ENCODE results near the gene BMP8A.

BMP8A gene

DNA sequence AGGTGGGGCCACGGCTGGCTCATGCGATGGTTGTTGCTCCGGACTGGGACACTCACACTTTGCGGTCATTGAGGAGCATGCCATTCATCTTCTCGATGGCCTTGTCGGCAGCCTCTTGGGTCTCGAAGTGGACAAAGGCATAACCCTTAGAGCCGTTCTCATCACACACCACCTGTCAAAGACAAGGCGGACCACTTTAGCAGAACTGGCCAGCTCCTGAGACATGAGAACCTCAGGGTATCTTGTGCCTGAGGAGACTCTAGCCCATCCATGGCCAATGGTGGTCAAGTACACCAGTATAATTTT lies 79.7 kb downstream of the BMP8A start:
- H3K9me3 ChIP-seq (ENCODE audit: insufficient read depth, low read length, severe bottlenecking) = no peaks in the 10 kb centered on the region
- TF ChIP-seq, protein P1, sequence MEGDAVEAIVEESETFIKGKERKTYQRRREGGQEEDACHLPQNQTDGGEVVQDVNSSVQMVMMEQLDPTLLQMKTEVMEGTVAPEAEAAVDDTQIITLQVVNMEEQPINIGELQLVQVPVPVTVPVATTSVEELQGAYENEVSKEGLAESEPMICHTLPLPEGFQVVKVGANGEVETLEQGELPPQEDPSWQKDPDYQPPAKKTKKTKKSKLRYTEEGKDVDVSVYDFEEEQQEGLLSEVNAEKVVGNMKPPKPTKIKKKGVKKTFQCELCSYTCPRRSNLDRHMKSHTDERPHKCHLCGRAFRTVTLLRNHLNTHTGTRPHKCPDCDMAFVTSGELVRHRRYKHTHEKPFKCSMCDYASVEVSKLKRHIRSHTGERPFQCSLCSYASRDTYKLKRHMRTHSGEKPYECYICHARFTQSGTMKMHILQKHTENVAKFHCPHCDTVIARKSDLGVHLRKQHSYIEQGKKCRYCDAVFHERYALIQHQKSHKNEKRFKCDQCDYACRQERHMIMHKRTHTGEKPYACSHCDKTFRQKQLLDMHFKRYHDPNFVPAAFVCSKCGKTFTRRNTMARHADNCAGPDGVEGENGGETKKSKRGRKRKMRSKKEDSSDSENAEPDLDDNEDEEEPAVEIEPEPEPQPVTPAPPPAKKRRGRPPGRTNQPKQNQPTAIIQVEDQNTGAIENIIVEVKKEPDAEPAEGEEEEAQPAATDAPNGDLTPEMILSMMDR (IDR thresholded peaks at IDR 0.05; ENCODE audit: borderline replicate concordance, extremely low read depth, low read length, poor library complexity, severe bottlenecking) = no peak
- no peak for TF ChIP-seq EZH2 (IDR thresholded peaks at IDR 0.05; ENCODE audit: borderline replicate concordance, low read depth, low read length, severe bottlenecking)

DNA sequence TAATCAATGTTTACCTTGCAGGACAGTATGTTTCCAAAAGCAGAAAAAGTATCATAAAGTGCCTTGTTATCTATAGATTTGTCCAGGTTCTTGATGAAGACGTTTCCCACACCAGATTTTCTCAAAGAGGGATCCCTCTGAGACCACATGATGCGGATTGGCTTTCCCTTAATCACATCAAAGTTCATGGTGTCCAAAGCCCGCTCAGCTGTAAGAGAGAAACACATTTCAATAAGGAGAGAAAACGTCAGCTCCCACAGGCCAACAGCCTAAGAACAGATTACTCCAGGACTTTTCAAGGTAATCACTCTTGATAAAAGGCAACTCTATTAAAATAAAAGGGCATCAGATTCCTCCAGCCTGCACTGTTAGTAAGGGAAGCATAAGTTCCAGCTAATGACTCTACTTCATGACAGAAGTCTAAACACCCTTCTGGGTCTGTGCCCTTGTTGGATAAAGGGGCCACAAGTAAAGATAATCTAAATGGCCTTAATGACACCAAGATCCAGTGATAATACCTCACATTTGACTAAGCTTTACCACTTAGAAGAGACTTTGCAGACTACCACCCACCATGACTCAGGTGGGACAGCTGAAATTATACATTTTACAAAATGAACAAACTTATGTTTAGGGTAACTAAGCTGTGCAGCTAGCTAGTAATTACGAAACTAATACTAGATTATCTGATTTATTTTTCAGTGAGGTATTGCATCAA lies 81.1 kb downstream of the BMP8A start:
- Histone ChIP-seq H3K4me1 (ENCODE audit: insufficient read depth, low read length) (peaks cover 49% of the 10 kb centered on the region), H3K27me3 (ENCODE audit: insufficient read depth, low read length, poor library complexity) (no peaks in the 10 kb centered on the region), H3K79me2 (ENCODE audit: insufficient read depth, low read length) (peaks cover 69% of the 10 kb centered on the region), H4K20me1 (ENCODE audit: insufficient read depth, low read length) (peaks cover 65% of the 10 kb centered on the region), H3K9ac (ENCODE audit: low read depth, low read length) (no peak overlapping the region; the same call in 1 of the 2 replicates), H3K4me2 (ENCODE audit: insufficient read depth, low read length) (peak overlapping the region; percentile 88; the same call in 1 of the 2 replicates), H2AFZ (ENCODE audit: low read depth, low read length) (no peak overlapping the region), H3K4me3 (ENCODE audit: low read depth in 1 of 2, low read length in 2 of 2) (peak overlapping the region in 1 of 2 experiments; percentile 79; a peak in 1 of 4 replicates), H3K27ac (ENCODE audit: low read length) (no peak overlapping the region), H3K36me3 (ENCODE audit: insufficient read depth, low read length) (peaks cover 80% of the 10 kb centered on the region), H3K9me3 (ENCODE audit: insufficient read depth, low read length, severe bottlenecking) (no peaks in the 10 kb centered on the region)
- TF ChIP-seq EZH2 (IDR thresholded peaks at IDR 0.05; ENCODE audit: borderline replicate concordance, low read depth, low read length, severe bottlenecking) = no peak
- TF ChIP-seq, protein P1 (IDR thresholded peaks at IDR 0.05; ENCODE audit: borderline replicate concordance, extremely low read depth, low read length, poor library complexity, severe bottlenecking) = no peak
- no peak for DNase-seq
- ATAC-seq (ENCODE audit: insufficient read depth, low read depth) = no peak

More for the DNA sequence above, 79.7 kb downstream of the BMP8A start:
- ATAC-seq (ENCODE audit: insufficient read depth, low read depth) (no peak), DNase-seq (no peak)
- Histone ChIP-seq H3K27me3 (ENCODE audit: insufficient read depth, low read length, poor library complexity) (no peaks in the 10 kb centered on the region), H3K9ac (ENCODE audit: low read depth, low read length) (no peak overlapping the region), H3K4me3 (ENCODE audit: low read depth in 1 of 2, low read length in 2 of 2) (no peak overlapping the region), H3K36me3 (ENCODE audit: insufficient read depth, low read length) (peaks cover 94% of the 10 kb centered on the region), H4K20me1 (ENCODE audit: insufficient read depth, low read length) (peaks cover 73% of the 10 kb centered on the region), H3K79me2 (ENCODE audit: insufficient read depth, low read length) (peaks cover 75% of the 10 kb centered on the region), H3K4me2 (ENCODE audit: insufficient read depth, low read length) (peak overlapping the region; percentile 88; the same call in 1 of the 2 replicates), H2AFZ (ENCODE audit: low read depth, low read length) (no peak overlapping the region), H3K4me1 (ENCODE audit: insufficient read depth, low read length) (peaks cover 44% of the 10 kb centered on the region), H3K27ac (ENCODE audit: low read length) (no peak overlapping the region)

DNA sequence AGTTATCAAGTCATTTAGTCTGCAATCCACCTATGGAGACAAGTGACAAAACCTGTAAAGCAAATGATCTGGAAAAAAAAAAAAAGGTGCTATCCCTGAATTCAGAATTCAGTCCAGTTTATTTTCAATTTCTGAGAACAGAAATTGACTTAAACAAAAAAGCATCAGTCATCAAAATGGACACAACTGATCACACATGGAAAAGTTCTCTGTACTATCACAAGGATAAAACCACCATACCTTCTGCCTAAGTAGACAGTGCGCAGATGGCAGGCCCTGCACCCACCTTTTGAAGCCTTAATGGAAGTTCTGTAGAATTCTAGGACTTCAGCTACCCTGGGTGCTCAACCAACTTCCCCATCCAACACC lies 81.6 kb downstream of the BMP8A start:
- Histone ChIP-seq H3K4me3 (ENCODE audit: low read depth in 1 of 2, low read length in 2 of 2) (peak overlapping the region in 1 of 2 experiments; percentile 79; a peak in 1 of 4 replicates), H3K4me1 (ENCODE audit: insufficient read depth, low read length) (peaks cover 49% of the 10 kb centered on the region), H3K27ac (ENCODE audit: low read length) (no peak overlapping the region), H3K79me2 (ENCODE audit: insufficient read depth, low read length) (peaks cover 69% of the 10 kb centered on the region), H3K36me3 (ENCODE audit: insufficient read depth, low read length) (peaks cover 76% of the 10 kb centered on the region), H3K4me2 (ENCODE audit: insufficient read depth, low read length) (peak overlapping the region; percentile 88), H4K20me1 (ENCODE audit: insufficient read depth, low read length) (peaks cover 65% of the 10 kb centered on the region), H3K9ac (ENCODE audit: low read depth, low read length) (peak overlapping the region; percentile 93; the same call in 1 of the 2 replicates), H2AFZ (ENCODE audit: low read depth, low read length) (no peak overlapping the region), H3K27me3 (ENCODE audit: insufficient read depth, low read length, poor library complexity) (no peaks in the 10 kb centered on the region), H3K9me3 (ENCODE audit: insufficient read depth, low read length, severe bottlenecking) (no peaks in the 10 kb centered on the region)
- DNase-seq = no peak
- TF ChIP-seq EZH2 (IDR thresholded peaks at IDR 0.05; ENCODE audit: borderline replicate concordance, low read depth, low read length, severe bottlenecking) = no peak
- TF ChIP-seq, protein P1 (IDR thresholded peaks at IDR 0.05; ENCODE audit: borderline replicate concordance, extremely low read depth, low read length, poor library complexity, severe bottlenecking) = no peak
- ATAC-seq (ENCODE audit: insufficient read depth, low read depth) = no peak

Data from DND-41 (cell line).